Mucosa of descending colon (tissue), 3 donors: ENCODE measurements around the gene FAT1. TPM values are rescaled to one million over a fixed set of nuclear protein-coding genes. Genes with fewer than 3 reads are reported as not detected.
A peak's percentile ranks its signal among the peaks of the same experiment; 100 is the strongest.
"Not testable (repeated sequence)": the region's sequence is repeated elsewhere in the genome, so short reads cannot be mapped to it uniquely, and the experiment has no call there.

Source experiments
- ATAC-seq: fragments of 200-7000 bp; cut with Tn5 transposase; one replicate; pipeline ENCODE4 v1.9.1; 2020; ENCODE audit warnings: mild to moderate bottlenecking, moderate library complexity
- DNase-seq, 3 donors: peaks; one replicate each; pipeline ENCODE4 v3.0.0-alpha.2; 2020
- H3K36me3 ChIP-seq: fragments of 200-600 bp; one replicate; pipeline ENCODE4 v1.8.0; 2021; ENCODE audit warnings: low read depth, mild to moderate bottlenecking
- H3K4me1 ChIP-seq: fragments of 200-600 bp; one replicate; pipeline ENCODE4 v1.8.0; 2021; ENCODE audit warnings: low read depth, mild to moderate bottlenecking
- H3K4me3 ChIP-seq: fragments of 200-600 bp; one replicate; pipeline ENCODE4 v1.8.0; 2021; ENCODE audit warnings: mild to moderate bottlenecking
- H3K9me3 ChIP-seq: fragments of 200-600 bp; one replicate; pipeline ENCODE4 v1.8.0; 2021; ENCODE audit warnings: mild to moderate bottlenecking
- intact Hi-C, 2 donors: fragments of 100-400 bp; cut with DNase I in 1 of 2; cut with micrococcal nuclease in 1 of 2; formaldehyde crosslinking; loops; one replicate each; pipeline versions ENCODE4 v1.11.0 to v1.11.1; 2022; cut with DNase I, micrococcal nuclease
- total RNA-seq, 3 donors: library from RNA; stranded (reverse); fragmentation: NEBNext Ultra II Directional in 2 of 3; extraction: Animal tissue kit (Norgen Biotek cat#: 25700) in 2 of 3; gene quantifications; one replicate each; pipeline versions ENCODE4 v1.2.1 to v1.2.4, GENCODE V29; 2021 to 2023
- TF ChIP-seq, protein P1 (sequence below): fragments of 200-600 bp; IDR thresholded peaks from one replicate; pipeline ENCODE4 v1.8.0; 2022; ENCODE audit warnings: antibody characterized with exemption, mild to moderate bottlenecking
- donor health status: DM: no; HTN: no; CAD: no; lungs with moderate emphysema.
- donor health status: DM: no; HTN: no; CAD: no.
- donor health status: DM: no; HTN: yes; CAD: no.

FAT1 gene
- total RNA-seq, 3 donors from 2014 or later: 241 to 337 (median 259) TPM

DNA sequence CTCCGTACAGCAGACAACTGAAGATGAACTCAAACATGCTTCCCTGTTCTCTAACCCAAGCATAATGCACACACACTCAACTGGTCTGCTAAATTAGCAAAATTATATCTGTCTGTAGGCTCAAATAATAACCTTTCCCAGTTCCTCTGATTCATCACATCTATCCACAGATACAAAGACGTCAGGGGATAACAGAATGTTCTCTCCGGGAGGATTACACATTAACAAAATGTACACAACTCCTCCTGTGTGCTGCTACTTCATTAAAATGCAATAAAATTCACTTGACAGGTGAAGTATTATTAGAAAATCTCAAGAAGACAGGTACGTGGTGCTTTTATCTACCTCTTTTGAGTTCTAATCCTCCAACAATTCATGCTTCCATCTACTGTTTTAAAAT is 57.4 kb downstream of the FAT1 start:
- intact Hi-C loops: no loop called here
- peak; percentile 92 for ATAC-seq
- TF ChIP-seq, protein P1, sequence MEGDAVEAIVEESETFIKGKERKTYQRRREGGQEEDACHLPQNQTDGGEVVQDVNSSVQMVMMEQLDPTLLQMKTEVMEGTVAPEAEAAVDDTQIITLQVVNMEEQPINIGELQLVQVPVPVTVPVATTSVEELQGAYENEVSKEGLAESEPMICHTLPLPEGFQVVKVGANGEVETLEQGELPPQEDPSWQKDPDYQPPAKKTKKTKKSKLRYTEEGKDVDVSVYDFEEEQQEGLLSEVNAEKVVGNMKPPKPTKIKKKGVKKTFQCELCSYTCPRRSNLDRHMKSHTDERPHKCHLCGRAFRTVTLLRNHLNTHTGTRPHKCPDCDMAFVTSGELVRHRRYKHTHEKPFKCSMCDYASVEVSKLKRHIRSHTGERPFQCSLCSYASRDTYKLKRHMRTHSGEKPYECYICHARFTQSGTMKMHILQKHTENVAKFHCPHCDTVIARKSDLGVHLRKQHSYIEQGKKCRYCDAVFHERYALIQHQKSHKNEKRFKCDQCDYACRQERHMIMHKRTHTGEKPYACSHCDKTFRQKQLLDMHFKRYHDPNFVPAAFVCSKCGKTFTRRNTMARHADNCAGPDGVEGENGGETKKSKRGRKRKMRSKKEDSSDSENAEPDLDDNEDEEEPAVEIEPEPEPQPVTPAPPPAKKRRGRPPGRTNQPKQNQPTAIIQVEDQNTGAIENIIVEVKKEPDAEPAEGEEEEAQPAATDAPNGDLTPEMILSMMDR: no peak
- Histone ChIP-seq H3K4me1 (peaks cover 9% of the 10 kb centered on the region), H3K4me3 (no peak overlapping the region), H3K9me3 (no peaks in the 10 kb centered on the region), H3K36me3 (no peaks in the 10 kb centered on the region)
- DNase-seq: no peak

DNA sequence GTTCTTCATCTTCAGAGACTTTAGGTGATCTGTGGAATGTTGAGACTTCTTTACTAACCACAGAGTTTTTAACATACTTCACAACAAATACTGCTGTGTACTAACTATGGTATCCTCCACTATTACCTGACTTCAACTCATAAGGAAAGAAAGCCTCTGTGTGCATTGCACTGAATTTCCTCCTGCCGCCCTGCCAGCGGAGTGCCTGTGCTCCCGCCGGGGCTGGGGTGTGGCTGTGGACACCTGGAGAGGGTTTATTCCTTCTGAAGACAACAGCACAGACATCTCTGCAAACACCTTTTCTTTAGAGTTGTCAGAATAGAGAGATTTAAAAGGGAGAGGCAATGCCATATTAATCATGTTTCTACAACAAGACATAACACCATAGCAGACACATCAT is 63.3 kb downstream of the FAT1 start:
- H3K36me3 ChIP-seq: no peaks in the 10 kb centered on the region
- H3K4me3 ChIP-seq: no peak overlapping the region
- peak; percentile 91 for ATAC-seq
- DNase-seq: peak; percentile 70 to 84 (median 83)
- H3K4me1 ChIP-seq: peaks cover 20% of the 10 kb centered on the region
- no peaks in the 10 kb centered on the region for H3K9me3 ChIP-seq
- intact Hi-C loops: no loop called here
- TF ChIP-seq, protein P1: no peak

DNA sequence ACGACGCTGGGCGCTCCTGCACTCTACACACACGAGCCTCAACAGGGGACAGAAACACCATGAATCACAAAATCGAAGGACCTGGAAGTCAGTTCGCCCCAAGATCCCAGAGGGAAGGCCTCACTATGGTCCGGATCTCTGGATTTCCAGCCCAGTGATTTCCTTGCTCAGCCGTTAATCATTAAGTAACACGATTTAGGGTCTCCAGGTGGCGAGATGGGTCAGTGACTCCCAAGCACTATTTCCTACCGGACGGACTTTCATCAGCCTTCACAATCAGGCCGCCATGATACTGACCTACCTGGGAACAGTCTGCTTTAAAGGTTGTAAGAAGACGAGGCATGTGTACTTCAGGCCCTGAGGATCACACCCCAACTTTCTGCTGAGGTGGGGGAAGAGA is 63.7 kb downstream of the FAT1 start:
- Histone ChIP-seq H3K4me1 (peaks cover 20% of the 10 kb centered on the region), H3K9me3 (no peaks in the 10 kb centered on the region), H3K36me3 (no peaks in the 10 kb centered on the region), H3K4me3 (no peak overlapping the region)
- intact Hi-C loops: loop anchor here in 1 of 2 donors (10.0 kb wide), 1 partner anchor 45 kb away; no protein-coding TSS in a partner anchor
- TF ChIP-seq, protein P1: no peak
- DNase-seq (no peak), ATAC-seq (no peak)

DNA sequence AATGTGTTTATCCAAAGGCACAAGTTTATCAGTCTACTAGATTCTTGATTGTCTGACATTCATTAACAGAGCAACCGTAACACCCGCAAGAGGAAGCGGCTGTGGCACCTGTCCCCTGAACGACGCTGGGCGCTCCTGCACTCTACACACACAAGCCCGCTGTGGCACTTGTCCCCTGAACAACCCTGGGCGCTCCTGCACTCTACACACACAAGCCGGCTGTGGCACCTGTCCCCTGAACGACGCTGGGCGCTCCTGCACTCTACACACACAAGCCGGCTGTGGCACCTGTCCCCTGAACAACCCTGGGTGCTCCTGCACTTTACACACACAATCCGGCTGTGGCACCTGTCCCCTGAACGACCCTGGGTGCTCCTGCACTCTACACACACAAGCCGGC is 64.2 kb downstream of the FAT1 start:
- H3K36me3 ChIP-seq, H3K9me3 ChIP-seq, H3K4me3 ChIP-seq: not testable (repeated sequence)
- peaks cover 20% of the 10 kb centered on the region for H3K4me1 ChIP-seq
- DNase-seq: peak; percentile 65 to 73 (median 73)
- intact Hi-C loops: loop anchor here in 1 of 2 donors (10.0 kb wide), 1 partner anchor 45 kb away; no protein-coding TSS in a partner anchor
- ATAC-seq: peak; percentile 79

DNA sequence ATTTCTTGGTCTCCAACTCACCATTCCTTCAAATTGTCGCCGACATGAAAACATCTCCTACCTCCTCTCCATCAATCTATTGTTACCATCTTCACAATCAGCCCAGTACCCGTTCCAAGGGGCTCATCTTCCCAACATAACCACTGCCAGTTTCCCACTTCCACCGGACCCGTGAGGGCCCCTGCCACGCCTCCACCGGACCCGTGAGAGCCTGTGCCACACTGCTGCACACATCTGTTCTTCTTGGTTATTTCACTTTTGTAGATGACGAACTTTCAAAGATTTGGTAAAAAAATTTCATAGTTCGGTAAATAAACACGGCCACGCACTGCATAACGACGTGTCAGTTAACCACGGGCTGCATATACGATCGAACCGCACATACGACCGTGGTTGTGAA is 65.0 kb downstream of the FAT1 start:
- DNase-seq (no peak), ATAC-seq (no peak)
- Histone ChIP-seq H3K9me3 (no peaks in the 10 kb centered on the region), H3K4me3 (no peak overlapping the region), H3K36me3 (no peaks in the 10 kb centered on the region), H3K4me1 (peaks cover 20% of the 10 kb centered on the region)
- intact Hi-C loops: loop anchor here in 1 of 2 donors (10.0 kb wide), 1 partner anchor 46 kb away; no protein-coding TSS in a partner anchor
- TF ChIP-seq, protein P1: no peak

DNA sequence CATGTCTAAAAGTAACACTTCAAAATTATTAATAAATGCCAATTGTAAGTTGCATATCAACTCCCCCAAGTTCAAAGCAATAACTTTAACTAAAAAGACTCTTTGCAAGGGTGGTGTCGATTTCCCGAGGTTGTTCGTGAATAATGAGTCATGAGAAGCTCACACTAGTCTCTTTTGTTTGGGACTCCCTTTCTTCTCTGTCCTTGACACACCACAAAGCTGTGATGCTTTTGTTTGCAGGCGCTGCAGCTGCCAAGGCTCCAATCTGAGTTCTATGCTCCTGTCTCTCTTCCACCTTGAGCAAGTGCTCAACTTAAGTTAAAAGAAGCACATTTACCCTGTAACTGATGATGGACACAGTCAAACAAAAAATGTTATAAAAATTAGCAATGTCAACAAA is 65.9 kb downstream of the FAT1 start:
- intact Hi-C loops: loop anchor here in 1 of 2 donors (10.0 kb wide), 1 partner anchor 47 kb away; no protein-coding TSS in a partner anchor
- DNase-seq: no peak
- Histone ChIP-seq H3K36me3 (no peaks in the 10 kb centered on the region), H3K9me3 (no peaks in the 10 kb centered on the region), H3K4me3 (no peak overlapping the region), H3K4me1 (peaks cover 20% of the 10 kb centered on the region)
- TF ChIP-seq, protein P1: no peak
- peak; percentile 20 for ATAC-seq
